ENCODE measurements around the gene SELP.

DNA sequence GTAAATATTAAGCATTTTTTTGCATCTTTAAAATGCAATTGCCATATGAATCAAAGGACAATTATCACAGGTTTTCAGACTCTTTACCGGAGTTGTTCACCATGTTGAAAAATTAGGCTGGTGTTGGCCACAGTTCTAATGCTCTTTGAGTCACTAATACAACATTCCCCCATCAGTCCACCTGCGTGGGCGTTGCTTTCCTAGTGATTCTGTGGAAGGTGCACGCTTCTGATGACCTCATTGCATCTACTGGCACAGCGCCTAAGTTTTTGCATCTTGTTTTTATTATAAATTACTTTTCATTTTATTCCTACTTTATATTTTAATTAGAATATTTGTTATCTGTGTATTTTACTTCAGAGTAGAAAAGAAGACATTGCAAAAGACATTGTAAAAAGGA lies 39.0 kb downstream of the SELP start:
- TF ChIP-seq ZNF384 (IDR thresholded peaks at IDR 0.05; ENCODE audit: low read depth, low read length) = no peak
- no peak for TF ChIP-seq SIN3A (IDR thresholded peaks at IDR 0.05; ENCODE audit: borderline replicate concordance in 2 of 2, control insufficient read depth in 1 of 2, low read depth in 2 of 2, low read length in 2 of 2)
- TF ChIP-seq, protein P1, sequence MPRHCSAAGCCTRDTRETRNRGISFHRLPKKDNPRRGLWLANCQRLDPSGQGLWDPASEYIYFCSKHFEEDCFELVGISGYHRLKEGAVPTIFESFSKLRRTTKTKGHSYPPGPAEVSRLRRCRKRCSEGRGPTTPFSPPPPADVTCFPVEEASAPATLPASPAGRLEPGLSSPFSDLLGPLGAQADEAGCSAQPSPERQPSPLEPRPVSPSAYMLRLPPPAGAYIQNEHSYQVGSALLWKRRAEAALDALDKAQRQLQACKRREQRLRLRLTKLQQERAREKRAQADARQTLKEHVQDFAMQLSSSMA (CRISPR knock-in tag; IDR thresholded peaks at IDR 0.05) = no peak
- TF ChIP-seq, protein P2, sequence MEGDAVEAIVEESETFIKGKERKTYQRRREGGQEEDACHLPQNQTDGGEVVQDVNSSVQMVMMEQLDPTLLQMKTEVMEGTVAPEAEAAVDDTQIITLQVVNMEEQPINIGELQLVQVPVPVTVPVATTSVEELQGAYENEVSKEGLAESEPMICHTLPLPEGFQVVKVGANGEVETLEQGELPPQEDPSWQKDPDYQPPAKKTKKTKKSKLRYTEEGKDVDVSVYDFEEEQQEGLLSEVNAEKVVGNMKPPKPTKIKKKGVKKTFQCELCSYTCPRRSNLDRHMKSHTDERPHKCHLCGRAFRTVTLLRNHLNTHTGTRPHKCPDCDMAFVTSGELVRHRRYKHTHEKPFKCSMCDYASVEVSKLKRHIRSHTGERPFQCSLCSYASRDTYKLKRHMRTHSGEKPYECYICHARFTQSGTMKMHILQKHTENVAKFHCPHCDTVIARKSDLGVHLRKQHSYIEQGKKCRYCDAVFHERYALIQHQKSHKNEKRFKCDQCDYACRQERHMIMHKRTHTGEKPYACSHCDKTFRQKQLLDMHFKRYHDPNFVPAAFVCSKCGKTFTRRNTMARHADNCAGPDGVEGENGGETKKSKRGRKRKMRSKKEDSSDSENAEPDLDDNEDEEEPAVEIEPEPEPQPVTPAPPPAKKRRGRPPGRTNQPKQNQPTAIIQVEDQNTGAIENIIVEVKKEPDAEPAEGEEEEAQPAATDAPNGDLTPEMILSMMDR (IDR thresholded peaks at IDR 0.05 in 2 of 3, conservative IDR thresholded peaks at IDR 0.05 in 1 of 3; ENCODE audit: insufficient read depth in 2 of 3, low read depth in 1 of 3, low read length in 3 of 3) = no peak
- no peak for TF ChIP-seq RHOXF2B (CRISPR knock-in tag; conservative IDR thresholded peaks at IDR 0.05)

All from K562 (cell line).